SH-SY5Y (cell line): ENCODE measurements around the gene STARD4.

Source experiments
- GATA2 ChIP-seq: IDR thresholded peaks from 2 replicates; pipeline ENCODE4 v1.6.1; 2011; ENCODE audit warnings: mild to moderate bottlenecking, low read depth, low read length
- GATA3 ChIP-seq: IDR thresholded peaks from 2 replicates; pipeline ENCODE4 v1.6.1; 2011; ENCODE audit warnings: low read depth, mild to moderate bottlenecking, low read length, moderate library complexity

STARD4 gene

DNA sequence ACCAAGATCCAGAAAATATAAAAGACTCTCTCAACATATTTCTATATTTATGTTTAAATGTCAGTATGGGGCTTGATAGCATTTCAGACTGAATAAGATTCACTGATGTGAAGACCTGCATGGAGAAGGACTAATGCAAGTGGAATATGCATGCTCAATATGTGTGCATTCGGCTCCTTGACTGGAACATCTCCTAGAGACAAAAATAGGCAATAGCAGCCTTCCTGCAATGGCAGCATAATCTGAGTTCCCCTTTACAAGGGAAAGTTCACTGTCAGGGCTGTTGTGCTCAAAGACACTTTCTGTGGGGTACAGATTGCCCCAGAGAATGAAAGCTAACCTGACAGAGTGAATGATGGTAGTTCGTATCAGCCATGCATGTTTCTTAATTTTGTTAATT is 42.4 kb downstream of the STARD4 start:
- TF ChIP-seq GATA2, result no peak

DNA sequence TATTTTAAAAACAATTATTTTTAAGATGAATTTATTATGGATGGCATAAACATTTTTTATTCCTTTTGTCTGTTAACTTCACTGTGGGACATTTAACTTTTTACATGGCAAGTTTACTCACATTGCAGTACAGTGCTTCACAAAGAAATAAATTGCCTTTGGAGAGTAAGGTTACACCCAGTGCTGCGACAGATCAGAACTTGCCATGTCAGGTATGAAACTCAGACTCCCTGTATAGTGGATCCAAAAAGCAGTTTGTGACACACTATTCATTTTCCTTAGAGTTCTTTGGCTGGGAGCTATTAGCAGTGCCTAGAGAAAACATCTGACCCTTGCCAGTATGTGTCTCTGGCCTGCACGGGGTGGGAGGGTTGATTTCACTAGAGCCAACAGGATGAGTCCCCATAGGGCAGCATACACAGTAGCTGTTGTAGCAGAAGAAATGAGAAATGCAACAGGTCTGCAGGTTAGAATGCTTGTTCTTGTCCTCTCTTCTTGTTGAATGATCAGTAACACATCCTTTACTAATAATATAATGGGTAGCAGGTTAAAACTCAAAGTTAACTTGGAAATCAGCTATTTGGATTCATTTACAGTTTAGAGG is 42.9 kb downstream of the STARD4 start:
- no peak for TF ChIP-seq GATA3
- no peak for TF ChIP-seq GATA2

DNA sequence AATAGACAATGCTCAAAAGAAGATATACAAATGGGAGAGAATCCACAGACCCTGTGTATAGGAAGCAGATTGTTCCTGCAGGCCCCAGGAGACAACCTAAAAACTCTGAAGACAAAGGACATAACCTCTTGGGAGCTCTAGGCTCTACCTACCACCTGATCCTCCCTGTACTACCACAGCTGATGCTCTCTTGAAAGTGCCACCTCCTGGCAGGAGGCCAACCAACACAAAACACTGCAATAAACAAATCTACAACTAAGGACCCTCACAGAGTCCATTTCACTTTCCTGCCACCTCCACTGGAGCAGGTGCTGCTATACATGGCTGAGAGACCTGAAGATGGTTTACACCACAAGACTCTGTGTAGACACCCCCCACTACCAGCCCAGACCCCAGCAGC is 49.0 kb downstream of the STARD4 start:
- TF ChIP-seq GATA3 (no peak), GATA2 (no peak)

DNA sequence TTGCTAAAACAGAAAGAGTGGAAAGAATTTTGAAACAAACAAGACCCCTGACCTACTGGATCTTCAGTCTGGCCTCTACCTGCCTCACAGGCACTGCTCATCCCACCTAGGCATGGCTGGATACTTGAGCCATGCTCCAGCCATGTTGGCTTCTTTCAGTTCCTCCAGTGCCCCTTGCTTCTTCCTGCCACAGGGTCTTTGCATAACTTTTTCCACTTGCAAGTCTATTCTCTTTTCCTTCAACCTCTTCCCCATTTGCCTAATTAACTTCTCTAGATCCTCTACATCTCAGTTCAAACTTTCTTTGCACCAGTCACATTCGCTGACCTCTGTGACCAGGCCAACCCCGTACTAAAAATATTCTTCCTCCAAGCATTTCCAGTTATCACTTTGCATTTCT is 50.4 kb downstream of the STARD4 start:
- TF ChIP-seq GATA3, result no peak
- no peak for TF ChIP-seq GATA2

DNA sequence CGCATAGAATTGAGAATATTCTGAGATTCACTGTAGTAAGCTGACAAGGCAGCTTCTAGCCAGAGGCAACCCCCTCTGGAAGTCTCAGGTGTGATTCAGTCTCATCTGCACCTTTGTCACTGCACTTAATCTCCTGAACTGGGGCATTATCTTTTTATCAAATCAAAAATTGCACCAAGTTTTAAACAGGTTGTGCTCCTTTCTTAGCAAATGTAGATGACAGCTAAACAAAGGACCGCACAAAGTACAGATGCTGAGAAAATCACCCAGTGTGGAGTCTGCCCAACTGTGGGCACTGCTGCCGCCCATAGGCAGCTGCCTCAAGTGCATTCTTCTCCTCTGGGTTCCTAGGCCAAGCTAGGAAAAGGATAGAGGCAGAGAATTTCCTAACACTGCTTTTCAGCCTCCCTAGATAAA is 51.1 kb downstream of the STARD4 start:
- TF ChIP-seq GATA3, result no peak
- TF ChIP-seq GATA2, result no peak; the same call in 1 of the 2 replicates

DNA sequence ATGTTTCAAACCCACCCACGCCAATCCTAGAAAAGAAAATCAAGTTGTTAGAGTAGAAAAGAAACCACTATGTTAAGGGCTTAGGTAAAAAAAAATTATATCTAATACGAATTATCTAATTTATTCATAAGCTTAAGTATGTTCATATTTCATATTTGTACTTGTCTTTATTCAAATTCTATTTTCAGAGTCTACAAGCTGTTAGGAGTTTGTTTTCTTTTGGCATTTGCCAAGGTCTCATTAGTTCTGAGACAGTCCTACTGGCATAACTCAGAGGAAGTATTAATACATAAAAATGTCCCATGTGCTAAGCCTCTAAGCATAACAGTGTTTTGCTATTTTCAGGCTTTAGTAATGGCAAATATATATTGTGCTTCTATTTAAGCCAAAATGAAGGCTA is 57.6 kb downstream of the STARD4 start:
- TF ChIP-seq GATA2 (no peak), GATA3 (no peak)

DNA sequence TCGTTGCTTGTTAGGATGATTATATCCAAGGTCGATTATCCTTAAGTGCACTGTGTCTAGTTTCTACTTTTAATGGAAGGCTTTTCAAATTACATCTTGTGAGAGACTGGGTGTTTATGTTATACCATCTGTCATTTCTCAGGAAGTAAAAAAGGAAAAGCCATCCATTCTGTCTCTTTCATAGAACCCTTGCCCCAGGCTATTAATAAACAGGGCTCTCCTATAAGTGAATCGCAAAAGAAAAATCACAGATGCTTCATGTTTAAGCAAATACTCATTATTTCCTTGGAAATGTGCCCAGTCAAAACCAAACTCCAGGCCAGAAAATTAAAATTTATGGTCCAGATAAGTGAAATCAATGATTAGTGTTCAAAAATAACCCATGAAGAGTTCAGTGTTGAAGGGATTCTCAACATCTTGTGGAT is 58.1 kb downstream of the STARD4 start:
- TF ChIP-seq GATA3 (peak; percentile 32; the same call in 1 of the 2 replicates), GATA2 (peak; percentile 46; the same call in 1 of the 2 replicates)

DNA sequence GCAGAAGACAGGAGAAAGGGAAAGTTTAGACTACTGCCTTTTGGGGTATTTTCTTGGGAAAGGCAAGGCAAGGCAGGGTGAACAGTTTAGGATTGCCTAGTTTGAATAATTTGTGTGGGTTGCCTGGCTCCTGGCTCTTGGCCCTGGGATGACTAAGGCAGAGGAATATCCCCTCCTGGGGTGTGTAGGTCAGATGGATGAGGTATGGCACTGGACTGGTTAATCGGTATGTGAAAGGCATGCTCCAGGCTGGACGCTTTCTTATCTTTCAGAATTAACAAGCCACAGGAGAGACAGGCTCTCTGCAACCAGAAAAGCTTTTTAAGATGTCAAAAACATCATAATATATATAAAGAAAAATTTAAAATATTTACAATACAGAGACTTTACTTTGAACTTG is 58.6 kb downstream of the STARD4 start:
- no peak for TF ChIP-seq GATA3
- TF ChIP-seq GATA2, result peak; percentile 50; the same call in 1 of the 2 replicates

DNA sequence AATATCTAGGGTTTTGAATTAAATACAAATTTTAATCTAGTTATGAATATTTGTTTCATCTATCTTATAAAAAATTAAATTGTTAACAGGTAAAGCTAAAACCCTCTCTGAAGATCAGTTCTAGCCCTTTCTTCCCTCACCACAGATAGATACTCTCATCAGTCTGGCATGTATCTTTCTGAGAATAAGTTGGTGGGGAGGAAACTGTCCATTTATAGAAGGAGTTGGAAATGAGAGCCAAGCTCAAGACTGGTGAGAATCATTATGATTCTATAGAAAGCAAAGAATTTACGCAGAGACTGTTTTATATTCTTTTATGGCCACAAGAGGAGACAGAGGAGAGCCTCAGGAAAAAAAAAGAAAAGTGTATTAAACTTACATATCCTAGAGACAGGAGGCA is 59.0 kb downstream of the STARD4 start:
- TF ChIP-seq GATA2 (no peak), GATA3 (no peak)

DNA sequence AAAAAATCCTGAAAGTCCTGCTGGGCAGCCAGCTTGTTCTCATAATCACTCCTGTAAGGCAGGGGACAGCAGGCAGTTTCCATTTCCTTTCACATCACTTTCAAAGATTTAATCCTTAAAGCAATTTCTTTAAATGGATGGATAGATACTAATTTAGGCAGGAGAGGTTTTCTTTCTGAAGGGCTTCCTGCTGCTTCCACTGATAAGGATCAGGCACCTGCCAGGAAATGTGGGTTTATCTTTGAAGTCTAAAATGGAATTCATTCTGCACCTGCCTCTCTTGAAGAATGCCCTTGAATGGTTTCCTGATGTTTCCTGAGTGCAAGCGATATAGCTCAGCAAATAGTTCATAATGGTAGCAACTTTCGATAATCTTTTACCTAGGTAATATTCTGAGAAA is 64.5 kb downstream of the STARD4 start:
- TF ChIP-seq GATA2 (peak; percentile 72), GATA3 (peak; percentile 58; the same call in 1 of the 2 replicates)

DNA sequence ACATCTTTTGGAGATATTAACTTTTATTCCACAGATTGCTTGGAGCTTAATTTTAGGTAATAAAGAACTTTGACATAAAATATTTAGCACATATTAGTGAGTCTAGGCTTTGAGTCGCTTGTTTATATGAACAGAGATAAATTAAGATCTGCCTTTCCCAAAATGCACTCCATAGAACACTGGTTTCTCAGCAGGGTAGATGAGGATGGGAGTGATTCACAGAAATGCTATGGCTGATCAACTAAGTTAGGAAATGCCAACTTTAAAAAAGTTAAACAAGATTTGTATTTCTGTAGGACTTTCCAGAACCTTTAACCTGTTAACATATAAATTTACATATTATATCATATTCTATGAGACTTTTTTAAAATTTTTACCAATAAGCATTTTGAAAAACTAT is 65.2 kb downstream of the STARD4 start:
- TF ChIP-seq GATA3 (no peak), GATA2 (no peak)
